Measurements from ENCODE around the gene PITRM1. TPM values are rescaled to one million over a fixed set of nuclear protein-coding genes. Genes with fewer than 3 reads are reported as not detected.
"Not testable (repeated sequence)": the region's sequence is repeated elsewhere in the genome, so short reads cannot be mapped to it uniquely, and the experiment has no call there.

PITRM1 gene
- total RNA-seq, 1 experiment from 2014 or later = 40.7 TPM

DNA sequence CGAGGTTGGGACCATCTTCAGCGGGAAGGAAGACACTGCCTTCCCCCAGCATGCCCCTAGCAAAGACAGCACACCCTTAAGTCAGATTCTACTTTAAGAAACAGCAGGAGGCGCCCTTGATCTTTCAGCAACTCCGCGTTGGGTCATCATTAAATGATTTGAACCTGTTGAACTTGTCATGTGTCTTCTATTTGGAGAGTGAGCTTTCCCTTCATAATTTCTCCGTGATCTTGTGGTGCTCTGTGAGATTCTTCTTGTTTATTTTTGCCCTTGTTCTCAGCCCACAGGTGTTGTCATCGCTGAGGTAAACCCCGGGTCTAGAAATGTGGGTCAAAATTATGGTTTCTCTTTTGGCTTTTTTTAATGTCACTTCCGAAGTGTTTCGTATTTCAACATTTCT is 49.5 kb upstream of the PITRM1 start (continued):
- TF ChIP-seq, protein P1, sequence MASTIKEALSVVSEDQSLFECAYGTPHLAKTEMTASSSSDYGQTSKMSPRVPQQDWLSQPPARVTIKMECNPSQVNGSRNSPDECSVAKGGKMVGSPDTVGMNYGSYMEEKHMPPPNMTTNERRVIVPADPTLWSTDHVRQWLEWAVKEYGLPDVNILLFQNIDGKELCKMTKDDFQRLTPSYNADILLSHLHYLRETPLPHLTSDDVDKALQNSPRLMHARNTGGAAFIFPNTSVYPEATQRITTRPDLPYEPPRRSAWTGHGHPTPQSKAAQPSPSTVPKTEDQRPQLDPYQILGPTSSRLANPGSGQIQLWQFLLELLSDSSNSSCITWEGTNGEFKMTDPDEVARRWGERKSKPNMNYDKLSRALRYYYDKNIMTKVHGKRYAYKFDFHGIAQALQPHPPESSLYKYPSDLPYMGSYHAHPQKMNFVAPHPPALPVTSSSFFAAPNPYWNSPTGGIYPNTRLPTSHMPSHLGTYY (CRISPR knock-in tag; IDR thresholded peaks at IDR 0.05) = no peak
- TF ChIP-seq, protein P2, sequence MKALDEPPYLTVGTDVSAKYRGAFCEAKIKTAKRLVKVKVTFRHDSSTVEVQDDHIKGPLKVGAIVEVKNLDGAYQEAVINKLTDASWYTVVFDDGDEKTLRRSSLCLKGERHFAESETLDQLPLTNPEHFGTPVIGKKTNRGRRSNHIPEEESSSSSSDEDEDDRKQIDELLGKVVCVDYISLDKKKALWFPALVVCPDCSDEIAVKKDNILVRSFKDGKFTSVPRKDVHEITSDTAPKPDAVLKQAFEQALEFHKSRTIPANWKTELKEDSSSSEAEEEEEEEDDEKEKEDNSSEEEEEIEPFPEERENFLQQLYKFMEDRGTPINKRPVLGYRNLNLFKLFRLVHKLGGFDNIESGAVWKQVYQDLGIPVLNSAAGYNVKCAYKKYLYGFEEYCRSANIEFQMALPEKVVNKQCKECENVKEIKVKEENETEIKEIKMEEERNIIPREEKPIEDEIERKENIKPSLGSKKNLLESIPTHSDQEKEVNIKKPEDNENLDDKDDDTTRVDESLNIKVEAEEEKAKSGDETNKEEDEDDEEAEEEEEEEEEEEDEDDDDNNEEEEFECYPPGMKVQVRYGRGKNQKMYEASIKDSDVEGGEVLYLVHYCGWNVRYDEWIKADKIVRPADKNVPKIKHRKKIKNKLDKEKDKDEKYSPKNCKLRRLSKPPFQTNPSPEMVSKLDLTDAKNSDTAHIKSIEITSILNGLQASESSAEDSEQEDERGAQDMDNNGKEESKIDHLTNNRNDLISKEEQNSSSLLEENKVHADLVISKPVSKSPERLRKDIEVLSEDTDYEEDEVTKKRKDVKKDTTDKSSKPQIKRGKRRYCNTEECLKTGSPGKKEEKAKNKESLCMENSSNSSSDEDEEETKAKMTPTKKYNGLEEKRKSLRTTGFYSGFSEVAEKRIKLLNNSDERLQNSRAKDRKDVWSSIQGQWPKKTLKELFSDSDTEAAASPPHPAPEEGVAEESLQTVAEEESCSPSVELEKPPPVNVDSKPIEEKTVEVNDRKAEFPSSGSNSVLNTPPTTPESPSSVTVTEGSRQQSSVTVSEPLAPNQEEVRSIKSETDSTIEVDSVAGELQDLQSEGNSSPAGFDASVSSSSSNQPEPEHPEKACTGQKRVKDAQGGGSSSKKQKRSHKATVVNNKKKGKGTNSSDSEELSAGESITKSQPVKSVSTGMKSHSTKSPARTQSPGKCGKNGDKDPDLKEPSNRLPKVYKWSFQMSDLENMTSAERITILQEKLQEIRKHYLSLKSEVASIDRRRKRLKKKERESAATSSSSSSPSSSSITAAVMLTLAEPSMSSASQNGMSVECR (CRISPR knock-in tag; IDR thresholded peaks at IDR 0.05; ENCODE audit: borderline replicate concordance) = no peak
- TF ChIP-seq, protein P3, sequence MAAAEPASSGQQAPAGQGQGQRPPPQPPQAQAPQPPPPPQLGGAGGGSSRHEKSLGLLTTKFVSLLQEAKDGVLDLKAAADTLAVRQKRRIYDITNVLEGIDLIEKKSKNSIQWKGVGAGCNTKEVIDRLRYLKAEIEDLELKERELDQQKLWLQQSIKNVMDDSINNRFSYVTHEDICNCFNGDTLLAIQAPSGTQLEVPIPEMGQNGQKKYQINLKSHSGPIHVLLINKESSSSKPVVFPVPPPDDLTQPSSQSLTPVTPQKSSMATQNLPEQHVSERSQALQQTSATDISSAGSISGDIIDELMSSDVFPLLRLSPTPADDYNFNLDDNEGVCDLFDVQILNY (CRISPR knock-in tag; IDR thresholded peaks at IDR 0.05) = no peak
- TF ChIP-seq, protein P4, sequence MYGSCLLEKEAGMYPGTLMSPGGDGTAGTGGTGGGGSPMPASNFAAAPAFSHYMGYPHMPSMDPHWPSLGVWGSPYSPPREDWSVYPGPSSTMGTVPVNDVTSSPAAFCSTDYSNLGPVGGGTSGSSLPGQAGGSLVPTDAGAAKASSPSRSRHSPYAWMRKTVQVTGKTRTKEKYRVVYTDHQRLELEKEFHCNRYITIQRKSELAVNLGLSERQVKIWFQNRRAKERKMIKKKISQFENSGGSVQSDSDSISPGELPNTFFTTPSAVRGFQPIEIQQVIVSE (CRISPR knock-in tag; IDR thresholded peaks at IDR 0.05; ENCODE audit: borderline replicate concordance) = no peak
- TF ChIP-seq NR3C1 (CRISPR knock-in tag; conservative IDR thresholded peaks at IDR 0.05; ENCODE audit: low read depth) = no peak
- TF ChIP-seq NFATC4 (CRISPR knock-in tag; IDR thresholded peaks at IDR 0.05) = no peak
- TF ChIP-seq, protein P5, sequence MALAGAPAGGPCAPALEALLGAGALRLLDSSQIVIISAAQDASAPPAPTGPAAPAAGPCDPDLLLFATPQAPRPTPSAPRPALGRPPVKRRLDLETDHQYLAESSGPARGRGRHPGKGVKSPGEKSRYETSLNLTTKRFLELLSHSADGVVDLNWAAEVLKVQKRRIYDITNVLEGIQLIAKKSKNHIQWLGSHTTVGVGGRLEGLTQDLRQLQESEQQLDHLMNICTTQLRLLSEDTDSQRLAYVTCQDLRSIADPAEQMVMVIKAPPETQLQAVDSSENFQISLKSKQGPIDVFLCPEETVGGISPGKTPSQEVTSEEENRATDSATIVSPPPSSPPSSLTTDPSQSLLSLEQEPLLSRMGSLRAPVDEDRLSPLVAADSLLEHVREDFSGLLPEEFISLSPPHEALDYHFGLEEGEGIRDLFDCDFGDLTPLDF (CRISPR knock-in tag; IDR thresholded peaks at IDR 0.05) = no peak
- TF ChIP-seq PRRX2 (CRISPR knock-in tag; IDR thresholded peaks at IDR 0.05) = no peak

DNA sequence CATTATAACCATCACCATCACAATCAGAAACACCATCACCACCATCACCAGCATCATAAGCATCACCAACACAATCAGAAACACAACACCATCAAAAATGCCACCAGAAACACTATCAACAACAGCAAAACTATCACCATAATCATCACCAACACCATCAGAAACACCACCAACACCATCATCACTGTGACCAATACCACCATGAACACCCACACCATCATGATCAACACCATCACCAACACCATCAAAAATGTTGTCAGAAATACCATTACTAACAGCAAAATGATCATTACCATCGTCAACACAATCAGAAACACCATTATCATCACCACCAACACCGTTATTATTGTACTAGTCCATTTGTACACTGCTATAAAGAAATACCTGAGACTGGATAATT is 49.0 kb upstream of the PITRM1 start:
- H3K4me1 Mint-ChIP-seq; H3K27me3 Mint-ChIP-seq (ENCODE audit: low read depth); ATAC-seq; POLR2A ChIA-PET; CTCF ChIA-PET; DNase-seq (ENCODE audit: low spot score); H3K27ac Mint-ChIP-seq; H3K36me3 Mint-ChIP-seq; H3K4me3 Mint-ChIP-seq: not testable (repeated sequence)
- peaks cover 11% of the 10 kb centered on the region for H3K9me3 Mint-ChIP-seq

DNA sequence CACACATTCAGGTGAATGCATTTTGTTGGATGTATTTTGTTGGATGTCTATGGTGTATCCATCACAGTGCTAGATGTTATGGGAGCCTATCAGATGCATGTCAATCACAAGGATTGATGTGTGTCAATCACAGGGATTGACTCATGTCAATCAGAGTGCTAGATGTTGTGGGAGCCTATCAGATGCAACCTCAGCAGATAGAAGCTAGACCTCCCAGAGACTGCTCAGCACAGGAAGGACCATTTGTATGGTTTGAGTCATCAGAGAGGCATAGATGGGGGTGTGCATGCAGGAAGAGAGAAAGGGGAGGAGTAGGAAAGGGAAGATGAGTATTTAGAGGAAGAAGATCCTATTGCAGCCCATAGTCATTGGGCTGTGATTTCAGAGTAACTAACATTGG is 48.3 kb upstream of the PITRM1 start:
- ATAC-seq (no peak), DNase-seq (ENCODE audit: low spot score) (no peak)
- TF ChIP-seq, protein P6, sequence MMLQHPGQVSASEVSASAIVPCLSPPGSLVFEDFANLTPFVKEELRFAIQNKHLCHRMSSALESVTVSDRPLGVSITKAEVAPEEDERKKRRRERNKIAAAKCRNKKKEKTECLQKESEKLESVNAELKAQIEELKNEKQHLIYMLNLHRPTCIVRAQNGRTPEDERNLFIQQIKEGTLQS (CRISPR knock-in tag; conservative IDR thresholded peaks at IDR 0.05) = no peak
- TF ChIP-seq NR2C2 (CRISPR knock-in tag; IDR thresholded peaks at IDR 0.05) (no peak), ZNF219 (CRISPR knock-in tag; IDR thresholded peaks at IDR 0.05; ENCODE audit: borderline replicate concordance) (no peak), GTF2I (CRISPR knock-in tag; conservative IDR thresholded peaks at IDR 0.05) (no peak), MYBL2 (CRISPR knock-in tag; IDR thresholded peaks at IDR 0.05) (no peak), OVOL2 (CRISPR knock-in tag; IDR thresholded peaks at IDR 0.05; ENCODE audit: borderline replicate concordance) (no peak)
- TF ChIP-seq, protein P7, sequence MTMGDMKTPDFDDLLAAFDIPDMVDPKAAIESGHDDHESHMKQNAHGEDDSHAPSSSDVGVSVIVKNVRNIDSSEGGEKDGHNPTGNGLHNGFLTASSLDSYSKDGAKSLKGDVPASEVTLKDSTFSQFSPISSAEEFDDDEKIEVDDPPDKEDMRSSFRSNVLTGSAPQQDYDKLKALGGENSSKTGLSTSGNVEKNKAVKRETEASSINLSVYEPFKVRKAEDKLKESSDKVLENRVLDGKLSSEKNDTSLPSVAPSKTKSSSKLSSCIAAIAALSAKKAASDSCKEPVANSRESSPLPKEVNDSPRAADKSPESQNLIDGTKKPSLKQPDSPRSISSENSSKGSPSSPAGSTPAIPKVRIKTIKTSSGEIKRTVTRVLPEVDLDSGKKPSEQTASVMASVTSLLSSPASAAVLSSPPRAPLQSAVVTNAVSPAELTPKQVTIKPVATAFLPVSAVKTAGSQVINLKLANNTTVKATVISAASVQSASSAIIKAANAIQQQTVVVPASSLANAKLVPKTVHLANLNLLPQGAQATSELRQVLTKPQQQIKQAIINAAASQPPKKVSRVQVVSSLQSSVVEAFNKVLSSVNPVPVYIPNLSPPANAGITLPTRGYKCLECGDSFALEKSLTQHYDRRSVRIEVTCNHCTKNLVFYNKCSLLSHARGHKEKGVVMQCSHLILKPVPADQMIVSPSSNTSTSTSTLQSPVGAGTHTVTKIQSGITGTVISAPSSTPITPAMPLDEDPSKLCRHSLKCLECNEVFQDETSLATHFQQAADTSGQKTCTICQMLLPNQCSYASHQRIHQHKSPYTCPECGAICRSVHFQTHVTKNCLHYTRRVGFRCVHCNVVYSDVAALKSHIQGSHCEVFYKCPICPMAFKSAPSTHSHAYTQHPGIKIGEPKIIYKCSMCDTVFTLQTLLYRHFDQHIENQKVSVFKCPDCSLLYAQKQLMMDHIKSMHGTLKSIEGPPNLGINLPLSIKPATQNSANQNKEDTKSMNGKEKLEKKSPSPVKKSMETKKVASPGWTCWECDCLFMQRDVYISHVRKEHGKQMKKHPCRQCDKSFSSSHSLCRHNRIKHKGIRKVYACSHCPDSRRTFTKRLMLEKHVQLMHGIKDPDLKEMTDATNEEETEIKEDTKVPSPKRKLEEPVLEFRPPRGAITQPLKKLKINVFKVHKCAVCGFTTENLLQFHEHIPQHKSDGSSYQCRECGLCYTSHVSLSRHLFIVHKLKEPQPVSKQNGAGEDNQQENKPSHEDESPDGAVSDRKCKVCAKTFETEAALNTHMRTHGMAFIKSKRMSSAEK (CRISPR knock-in tag; IDR thresholded peaks at IDR 0.05; ENCODE audit: borderline replicate concordance) = no peak
- no peak overlapping the region for H3K27ac Mint-ChIP-seq
- H3K36me3 Mint-ChIP-seq = no peaks in the 10 kb centered on the region
- H3K9me3 Mint-ChIP-seq = peaks cover 11% of the 10 kb centered on the region
- H3K4me1 Mint-ChIP-seq = no peaks in the 10 kb centered on the region
- ChIA-PET POLR2A (no interaction called here), CTCF (no interaction called here)
- H3K4me3 Mint-ChIP-seq = no peak overlapping the region
- no peaks in the 10 kb centered on the region for H3K27me3 Mint-ChIP-seq (ENCODE audit: low read depth)

DNA sequence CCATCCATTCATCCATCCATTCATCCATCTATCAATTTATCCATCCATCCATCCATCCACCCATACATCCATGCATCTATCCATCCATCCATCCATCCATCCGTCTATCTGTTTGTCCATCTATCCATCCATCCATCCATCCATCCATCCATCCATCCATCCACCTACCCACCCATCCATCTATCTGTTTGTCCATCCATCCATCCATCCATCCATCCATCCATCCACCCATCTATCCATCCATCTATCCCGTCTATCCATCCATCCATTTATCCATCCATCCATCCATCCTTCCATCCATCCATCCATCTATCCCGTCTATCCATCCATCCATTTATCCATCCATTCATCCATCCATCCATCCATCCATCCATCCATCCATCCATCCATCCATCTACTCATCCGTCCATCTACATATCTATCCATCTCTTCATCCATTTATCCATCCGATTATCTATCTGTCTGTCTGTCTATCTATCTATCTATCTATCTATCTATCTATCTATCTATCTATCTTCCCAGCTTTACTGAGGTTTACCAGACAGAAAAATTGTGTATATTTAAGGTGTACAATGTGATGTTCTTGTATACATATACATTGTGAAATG is 46.5 kb upstream of the PITRM1 start:
- H3K27ac Mint-ChIP-seq; DNase-seq (ENCODE audit: low spot score); H3K4me3 Mint-ChIP-seq; H3K4me1 Mint-ChIP-seq; H3K36me3 Mint-ChIP-seq; H3K27me3 Mint-ChIP-seq (ENCODE audit: low read depth); ATAC-seq; CTCF ChIA-PET; POLR2A ChIA-PET: not testable (repeated sequence)
- peaks cover 11% of the 10 kb centered on the region for H3K9me3 Mint-ChIP-seq
